Fibroblast of mammary gland (primary cell): ENCODE data around the gene DNAJC22.

ENCODE experiments used
- DNase-seq: peaks from one replicate; pipeline ENCODE4 v3.0.0-alpha.2; 2010; ENCODE audit warnings: low read depth
- H3K4me3 ChIP-seq: 2 replicates; pipeline ENCODE4 v1.5.1; 2011; ENCODE audit warnings: low read depth, mild to moderate bottlenecking, low read length, moderate library complexity; ENCODE audit not compliant: control insufficient read depth
- TF ChIP-seq, protein P1 (sequence below): conservative IDR thresholded peaks from 2 replicates; pipeline ENCODE4 v1.5.1; 2011; ENCODE audit warnings: low read depth, low read length, inconsistent platforms; ENCODE audit not compliant: control insufficient read depth, insufficient read depth

Gene DNAJC22

GRCh38 chr12:49346659-49347310, at the start of gene DNAJC22:
Gene DNAJC22 (plus strand): TSS chr12:49346888. CDS start chr12:49348873, 1,985 bp downstream.
- DNase-seq, result no peak
- H3K4me3 ChIP-seq, result peak within 1 kb of the TSS; percentile 26
- TF ChIP-seq, protein P1, sequence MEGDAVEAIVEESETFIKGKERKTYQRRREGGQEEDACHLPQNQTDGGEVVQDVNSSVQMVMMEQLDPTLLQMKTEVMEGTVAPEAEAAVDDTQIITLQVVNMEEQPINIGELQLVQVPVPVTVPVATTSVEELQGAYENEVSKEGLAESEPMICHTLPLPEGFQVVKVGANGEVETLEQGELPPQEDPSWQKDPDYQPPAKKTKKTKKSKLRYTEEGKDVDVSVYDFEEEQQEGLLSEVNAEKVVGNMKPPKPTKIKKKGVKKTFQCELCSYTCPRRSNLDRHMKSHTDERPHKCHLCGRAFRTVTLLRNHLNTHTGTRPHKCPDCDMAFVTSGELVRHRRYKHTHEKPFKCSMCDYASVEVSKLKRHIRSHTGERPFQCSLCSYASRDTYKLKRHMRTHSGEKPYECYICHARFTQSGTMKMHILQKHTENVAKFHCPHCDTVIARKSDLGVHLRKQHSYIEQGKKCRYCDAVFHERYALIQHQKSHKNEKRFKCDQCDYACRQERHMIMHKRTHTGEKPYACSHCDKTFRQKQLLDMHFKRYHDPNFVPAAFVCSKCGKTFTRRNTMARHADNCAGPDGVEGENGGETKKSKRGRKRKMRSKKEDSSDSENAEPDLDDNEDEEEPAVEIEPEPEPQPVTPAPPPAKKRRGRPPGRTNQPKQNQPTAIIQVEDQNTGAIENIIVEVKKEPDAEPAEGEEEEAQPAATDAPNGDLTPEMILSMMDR, result no peak

GRCh38 chr12:49297695-49298060, 49.0 kb upstream of the DNAJC22 start:
- no peak for DNase-seq
- no peak overlapping the region for H3K4me3 ChIP-seq
- TF ChIP-seq, protein P1, result no peak

GRCh38 chr12:49298160-49298559, 48.5 kb upstream of the DNAJC22 start:
- TF ChIP-seq, protein P1, result peak; percentile 5

GRCh38 chr12:49301760-49302159, 44.9 kb upstream of the DNAJC22 start:
- TF ChIP-seq, protein P1, result no peak
- DNase-seq, result no peak
- no peak overlapping the region for H3K4me3 ChIP-seq

More at GRCh38 chr12:49298160-49298559, 48.5 kb upstream of the DNAJC22 start:
- DNase-seq, result no peak
- no peak overlapping the region for H3K4me3 ChIP-seq

DNA sequence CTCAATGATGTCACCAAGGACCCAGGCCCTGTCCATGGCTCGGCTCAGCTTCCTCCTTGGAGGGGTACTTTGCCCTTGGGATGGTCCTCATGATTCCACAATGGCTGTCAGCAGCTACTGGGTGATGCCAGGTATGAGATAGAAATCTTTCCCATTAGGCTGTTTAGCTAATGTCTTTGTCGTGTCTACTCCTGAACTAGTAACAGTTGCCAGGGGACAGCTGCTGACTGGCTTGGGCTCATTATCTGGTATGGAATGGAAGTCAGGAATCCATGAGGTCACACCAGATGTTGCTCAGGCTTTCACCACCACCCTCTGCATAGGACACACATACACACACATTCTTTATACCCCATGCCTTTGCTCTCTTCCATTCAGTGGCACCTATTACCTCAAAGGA, 42.5 kb upstream of the DNAJC22 start:
- peak; percentile 41 for DNase-seq
- no peak overlapping the region for H3K4me3 ChIP-seq
- TF ChIP-seq, protein P1, result no peak

GRCh38 chr12:49305762-49306510, 40.8 kb upstream of the DNAJC22 start:
- no peak for DNase-seq
- no peak overlapping the region for H3K4me3 ChIP-seq
- TF ChIP-seq, protein P1, result no peak
